GM06990 (cell line): ENCODE measurements around the gene NUP93.

ENCODE experiments used
- DNase-seq: peaks from one replicate; pipeline ENCODE4 v3.0.0-alpha.2; 2011; ENCODE audit not compliant: insufficient read length; ENCODE audit errors: extremely low read depth
- H3K27me3 ChIP-seq: replicated peaks from 2 replicates; pipeline ENCODE4 v1.6.0; 2011; ENCODE audit warnings: low read length; ENCODE audit not compliant: control insufficient read depth, insufficient read depth
- H3K36me3 ChIP-seq: 2 replicates; pipeline ENCODE4 v1.5.1; 2011; ENCODE audit warnings: low read length; ENCODE audit not compliant: control insufficient read depth, insufficient read depth
- H3K4me3 ChIP-seq: replicated peaks from 2 replicates; pipeline ENCODE4 v1.5.1; 2011; ENCODE audit warnings: low read depth, mild to moderate bottlenecking, control low read depth, low read length
- TF ChIP-seq, protein P1 (sequence below): IDR thresholded peaks from 2 replicates; pipeline ENCODE4 v1.5.1; 2011; ENCODE audit warnings: low read length, control low read depth, mild to moderate bottlenecking, inconsistent platforms; ENCODE audit not compliant: insufficient read depth, poor library complexity, severe bottlenecking

Gene NUP93

DNA sequence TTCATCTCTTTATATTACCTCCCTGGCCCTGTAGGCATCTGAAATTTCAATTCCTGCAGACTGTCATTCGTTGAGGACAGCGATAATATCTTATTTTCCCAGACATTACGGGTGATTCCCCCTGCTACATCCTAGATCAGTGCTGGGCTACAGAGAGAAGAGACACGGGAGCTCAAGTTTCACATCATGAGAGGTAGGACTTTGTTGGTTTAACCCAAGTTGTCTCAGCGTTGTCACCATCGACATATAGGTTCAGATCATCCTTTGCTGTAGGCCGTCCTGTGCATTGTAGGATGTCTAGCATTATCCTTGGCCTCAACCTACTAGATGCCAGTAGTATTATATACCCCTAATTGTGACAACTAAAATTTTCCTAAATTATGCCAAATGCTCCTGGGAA lies 28.4 kb upstream of the NUP93 start:
- DNase-seq: no peak
- TF ChIP-seq, protein P1, sequence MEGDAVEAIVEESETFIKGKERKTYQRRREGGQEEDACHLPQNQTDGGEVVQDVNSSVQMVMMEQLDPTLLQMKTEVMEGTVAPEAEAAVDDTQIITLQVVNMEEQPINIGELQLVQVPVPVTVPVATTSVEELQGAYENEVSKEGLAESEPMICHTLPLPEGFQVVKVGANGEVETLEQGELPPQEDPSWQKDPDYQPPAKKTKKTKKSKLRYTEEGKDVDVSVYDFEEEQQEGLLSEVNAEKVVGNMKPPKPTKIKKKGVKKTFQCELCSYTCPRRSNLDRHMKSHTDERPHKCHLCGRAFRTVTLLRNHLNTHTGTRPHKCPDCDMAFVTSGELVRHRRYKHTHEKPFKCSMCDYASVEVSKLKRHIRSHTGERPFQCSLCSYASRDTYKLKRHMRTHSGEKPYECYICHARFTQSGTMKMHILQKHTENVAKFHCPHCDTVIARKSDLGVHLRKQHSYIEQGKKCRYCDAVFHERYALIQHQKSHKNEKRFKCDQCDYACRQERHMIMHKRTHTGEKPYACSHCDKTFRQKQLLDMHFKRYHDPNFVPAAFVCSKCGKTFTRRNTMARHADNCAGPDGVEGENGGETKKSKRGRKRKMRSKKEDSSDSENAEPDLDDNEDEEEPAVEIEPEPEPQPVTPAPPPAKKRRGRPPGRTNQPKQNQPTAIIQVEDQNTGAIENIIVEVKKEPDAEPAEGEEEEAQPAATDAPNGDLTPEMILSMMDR: no peak
- Histone ChIP-seq H3K4me3 (no peak overlapping the region), H3K36me3 (no peaks in the 10 kb centered on the region), H3K27me3 (no peaks in the 10 kb centered on the region; the same call in 1 of the 2 replicates)

DNA sequence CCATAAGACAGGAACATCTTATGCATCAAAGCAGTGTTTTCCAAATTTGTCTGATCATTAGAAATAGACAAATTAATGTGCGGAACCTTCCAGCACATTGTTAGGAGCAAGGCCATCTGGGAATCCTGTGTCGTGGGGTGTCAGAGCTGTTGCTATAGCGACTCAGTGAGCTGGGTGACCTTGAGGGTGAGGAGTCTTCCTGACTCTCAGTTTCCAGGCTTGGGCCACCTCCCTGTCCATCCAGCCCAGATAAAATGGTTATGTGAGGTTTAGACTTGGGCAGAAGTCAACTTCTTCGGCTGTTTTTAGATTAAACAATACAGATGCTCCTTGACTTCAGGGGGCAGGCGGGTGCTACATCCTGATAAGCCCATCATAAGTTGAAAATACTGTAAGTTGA lies 27.1 kb upstream of the NUP93 start:
- H3K36me3 ChIP-seq: no peaks in the 10 kb centered on the region
- H3K4me3 ChIP-seq: no peak overlapping the region
- TF ChIP-seq, protein P1: no peak
- H3K27me3 ChIP-seq: no peaks in the 10 kb centered on the region
- DNase-seq: no peak

DNA sequence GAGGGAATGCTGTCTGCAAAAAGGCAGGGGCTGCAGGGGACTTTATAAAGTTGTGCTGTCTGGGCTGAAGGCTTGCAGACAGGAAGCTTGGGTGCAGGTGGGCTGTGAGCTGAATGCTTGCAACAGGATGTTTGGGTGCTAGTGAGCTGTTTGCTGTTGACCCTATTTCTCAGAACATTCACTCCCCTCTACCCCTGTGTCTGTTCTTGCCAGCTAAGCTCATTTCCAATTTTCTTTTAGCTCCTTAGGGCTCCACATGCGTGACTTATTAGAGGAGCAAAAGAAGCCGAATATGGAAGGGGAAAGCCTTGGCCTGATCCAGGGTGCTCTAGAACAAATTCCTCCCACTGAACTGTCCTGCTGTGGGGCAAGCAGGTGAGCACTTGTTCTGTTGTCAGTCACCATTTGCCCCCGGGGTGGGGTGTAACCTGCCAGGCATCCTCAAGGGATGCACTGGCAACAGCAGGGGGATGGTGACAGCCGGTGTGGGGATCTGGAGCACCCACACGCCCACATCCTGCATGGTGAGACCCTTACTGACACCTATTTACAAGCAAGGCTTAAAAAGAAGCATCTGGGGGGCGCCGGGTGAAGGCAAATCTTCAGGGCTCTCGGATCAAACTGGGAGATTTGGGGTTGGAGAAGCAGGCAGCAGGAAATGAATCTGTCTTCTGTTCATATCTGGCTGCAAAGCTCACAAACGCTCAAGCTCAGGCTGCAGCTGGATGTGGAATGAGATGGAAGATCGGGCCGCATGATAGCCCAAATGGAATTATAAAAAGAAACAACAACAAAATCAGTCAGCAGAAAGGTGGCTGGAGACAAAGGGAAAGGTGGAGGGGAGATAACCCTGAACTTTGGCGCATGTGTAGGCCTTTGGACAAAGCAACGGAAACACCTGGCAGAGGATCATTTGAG lies 21.1 kb upstream of the NUP93 start:
- Histone ChIP-seq H3K27me3 (0 out of 2 replicates have a peak, but pooled peaks cover 2% of the 10 kb centered on the region), H3K36me3 (no peaks in the 10 kb centered on the region), H3K4me3 (no peak overlapping the region)
- TF ChIP-seq, protein P1: no peak
- no peak for DNase-seq

DNA sequence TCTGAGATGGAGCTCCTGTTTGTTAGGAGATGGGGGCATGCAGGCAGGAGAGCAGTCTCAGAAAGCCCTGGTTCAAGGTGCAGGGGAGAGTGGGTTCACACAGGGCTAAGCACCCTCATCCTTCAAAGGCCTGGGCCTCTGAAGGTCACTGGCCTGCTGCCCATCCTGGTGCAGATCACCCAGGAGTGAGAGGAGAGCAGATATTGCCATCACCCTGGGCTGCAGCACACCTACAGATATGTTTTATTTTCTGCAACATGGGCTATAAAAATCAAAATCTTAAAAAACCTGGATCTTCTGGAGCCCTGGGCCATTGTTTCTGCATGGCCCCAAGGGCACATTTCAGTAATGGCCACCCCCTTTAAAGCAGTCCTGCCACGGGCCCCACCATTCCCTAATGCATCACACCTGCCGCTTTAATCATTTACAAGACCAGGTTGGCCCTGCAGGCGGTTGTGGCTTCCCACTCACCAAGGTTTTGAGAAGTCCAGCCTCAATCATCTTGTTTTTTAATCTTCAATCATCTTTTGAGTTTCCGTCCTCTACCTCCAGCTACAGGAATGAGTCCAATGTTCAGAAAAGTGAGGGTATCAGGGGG lies 20.4 kb upstream of the NUP93 start:
- H3K36me3 ChIP-seq: no peaks in the 10 kb centered on the region
- no peak overlapping the region for H3K4me3 ChIP-seq
- TF ChIP-seq, protein P1: no peak
- DNase-seq: no peak
- 0 out of 2 replicates have a peak, but pooled peaks cover 2% of the 10 kb centered on the region for H3K27me3 ChIP-seq

DNA sequence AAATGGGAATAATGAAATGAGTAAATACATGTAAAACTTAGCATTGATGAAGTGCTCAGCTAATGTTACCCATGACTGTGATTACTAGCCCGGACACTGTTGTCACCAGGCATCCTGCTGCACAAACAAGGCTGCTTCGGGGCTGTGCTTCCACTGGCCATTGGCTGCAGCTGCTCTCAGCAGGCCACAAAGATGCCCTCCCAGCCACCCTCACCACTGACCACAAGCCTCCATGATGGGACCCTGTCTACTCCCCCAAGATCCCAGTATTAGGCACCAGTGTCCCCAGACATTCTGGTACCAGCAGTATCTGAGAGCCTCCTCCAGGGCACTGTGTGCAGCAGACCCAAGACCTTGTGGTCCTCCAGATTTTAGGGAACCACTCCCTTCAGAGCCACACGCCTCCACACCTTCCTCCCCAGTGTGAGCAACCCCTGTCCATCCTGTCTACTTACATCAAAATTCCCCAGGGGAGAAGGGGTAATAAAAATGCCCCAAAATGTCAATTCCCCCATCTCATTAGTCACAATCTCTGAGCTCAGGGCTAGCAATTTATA lies 19.7 kb upstream of the NUP93 start:
- Histone ChIP-seq H3K27me3 (0 out of 2 replicates have a peak, but pooled peaks cover 2% of the 10 kb centered on the region), H3K36me3 (no peaks in the 10 kb centered on the region), H3K4me3 (no peak overlapping the region)
- TF ChIP-seq, protein P1: no peak
- DNase-seq: no peak
